SK-N-SH (cell line): ENCODE measurements around the gene RNF144B. TPM values are rescaled to one million over a fixed set of nuclear protein-coding genes. Genes with fewer than 3 reads are reported as not detected.

Experiments used
- CTCF ChIA-PET: fragments of 300-600, 350-600 bp; formaldehyde crosslinking; extraction: SDS; loops from one replicate; lab custom pipeline; 2021; lab: Yijun Ruan, JAX
- POLR2A ChIA-PET: fragments of 350-600 bp; sonication (Branson Sonifier 250); formaldehyde crosslinking; extraction: SDS; loops from one replicate; lab custom pipeline; 2020; ENCODE audit warnings: antibody characterized with exemption, inconsistent platforms; lab: Yijun Ruan, JAX
- DNase-seq: peaks from one replicate; pipeline ENCODE4 v3.0.0; 2012
- H2AFZ ChIP-seq: fragments of 200-600 bp; sonication (generic); 2 replicates; pipeline ENCODE4 v1.8.1; 2016; ENCODE audit warnings: antibody characterized with exemption, mild to moderate bottlenecking, low read depth
- H3F3A ChIP-seq: fragments of 200-600 bp; sonication (generic); replicated peaks from 2 replicates; pipeline ENCODE3; 2016; ENCODE audit warnings: antibody characterized with exemption, mild to moderate bottlenecking; ENCODE audit not compliant: insufficient read depth
- H3K27ac ChIP-seq, 2 experiments: fragments of 200-500 bp in 1 of 2; fragments of 200-600 bp in 1 of 2; sonication (Bioruptor generic) in 1 of 2; sonication (generic), shearing (Covaris generic) in 1 of 2; 2 replicates each; pipeline versions ENCODE4 v1.5.1 to v1.6.1; 2014 to 2016; ENCODE audit warnings: low read depth in 2 of 2, inconsistent platforms in 1 of 2, low read length in 1 of 2, mild to moderate bottlenecking in 1 of 2, mixed read lengths in 1 of 2
- H3K27me3 ChIP-seq: fragments of 200-600 bp; sonication (generic), shearing (Covaris generic); 2 replicates; pipeline ENCODE4 v1.6.1; 2016; ENCODE audit warnings: mixed run types; ENCODE audit not compliant: insufficient read depth
- H3K36me3 ChIP-seq, 2 experiments: fragments of 200-500 bp in 1 of 2; fragments of 200-600 bp in 1 of 2; sonication (Bioruptor generic) in 1 of 2; sonication (generic) in 1 of 2; replicated peaks in 1 of 2; 2 replicates each; pipeline versions ENCODE3 to v1.5.1; 2014 to 2016; ENCODE audit warnings: low read length in 1 of 2, mild to moderate bottlenecking in 1 of 2; ENCODE audit not compliant: insufficient read depth in 2 of 2, control insufficient read depth in 1 of 2
- H3K4me1 ChIP-seq, 2 experiments: fragments of 200-500 bp in 1 of 2; fragments of 200-600 bp in 1 of 2; sonication (Bioruptor generic) in 1 of 2; sonication (generic), shearing (Covaris generic) in 1 of 2; 2 replicates each; pipeline versions ENCODE4 v1.5.1 to v1.6.1; 2014 to 2016; ENCODE audit warnings: low read depth in 1 of 2, low read length in 1 of 2, mixed run types in 1 of 2; ENCODE audit not compliant: insufficient read depth in 2 of 2, control insufficient read depth in 1 of 2
- H3K4me2 ChIP-seq: fragments of 200-600 bp; sonication (generic), shearing (Covaris generic); 2 replicates; pipeline ENCODE4 v1.6.1; 2017; ENCODE audit warnings: mixed run types
- H3K4me3 ChIP-seq, 2 experiments: fragments of 200-500 bp in 1 of 2; fragments of 200-600 bp in 1 of 2; sonication (Bioruptor generic) in 1 of 2; sonication (generic), shearing (Covaris generic) in 1 of 2; 2 replicates each; pipeline versions ENCODE4 v1.5.1 to v1.8.1; 2014 to 2016; ENCODE audit warnings: low read depth in 2 of 2, inconsistent platforms in 1 of 2, low read length in 1 of 2, mild to moderate bottlenecking in 1 of 2, mixed read lengths in 1 of 2, moderate library complexity in 1 of 2
- H3K79me2 ChIP-seq: fragments of 200-600 bp; sonication (generic); 2 replicates; pipeline ENCODE4 v1.8.1; 2017; ENCODE audit warnings: mild to moderate bottlenecking; ENCODE audit not compliant: insufficient read depth
- H3K9ac ChIP-seq: fragments of 200-600 bp; sonication (generic); 2 replicates; pipeline ENCODE4 v1.6.1; 2017; ENCODE audit warnings: mixed run types
- H3K9me2 ChIP-seq: fragments of 200-600 bp; sonication (generic); 2 replicates; pipeline ENCODE4 v1.6.1; 2017; ENCODE audit warnings: mixed run types
- H3K9me3 ChIP-seq: fragments of 200-600 bp; sonication (generic); 2 replicates; pipeline ENCODE4 v1.6.1; 2017; ENCODE audit warnings: mixed run types, mild to moderate bottlenecking, moderate library complexity
- H4K20me1 ChIP-seq: fragments of 200-600 bp; sonication (generic); 2 replicates; pipeline ENCODE4 v1.6.1; 2017; ENCODE audit warnings: mild to moderate bottlenecking, mixed run types; ENCODE audit not compliant: insufficient read depth
- CHD2 ChIP-seq: fragments of 150-350 bp; IDR thresholded peaks from 2 replicates; pipeline ENCODE4 v1.6.1; 2018; ENCODE audit warnings: low read length; ENCODE audit not compliant: partially characterized antibody
- ELF1 ChIP-seq: IDR thresholded peaks from 2 replicates; pipeline ENCODE4 v1.4.0; 2012
- EP300 ChIP-seq, 2 experiments: IDR thresholded peaks; 2 replicates each; pipeline versions ENCODE4 v1.4.0 to v1.6.1; 2012; ENCODE audit warnings: borderline replicate concordance in 1 of 2, low read depth in 1 of 2, low read length in 1 of 2
- FOSL2 ChIP-seq: IDR thresholded peaks from 2 replicates; pipeline ENCODE4 v1.4.0; 2012; ENCODE audit warnings: low read depth, mild to moderate bottlenecking, moderate library complexity, borderline replicate concordance
- FOXJ3 ChIP-seq: sonication (generic); formaldehyde crosslinking; IDR thresholded peaks from 2 replicates; pipeline ENCODE4 v1.5.1; 2020; ENCODE audit warnings: mild to moderate bottlenecking, missing genetic modification reagents
- FOXM1 ChIP-seq: IDR thresholded peaks from 2 replicates; pipeline ENCODE4 v1.4.0; 2012; ENCODE audit warnings: low read depth, mild to moderate bottlenecking
- IRF3 ChIP-seq: fragments of 150-350 bp; IDR thresholded peaks from 2 replicates; pipeline ENCODE4 v1.6.1; 2016; ENCODE audit warnings: mild to moderate bottlenecking, low read depth, low read length
- JUND ChIP-seq: IDR thresholded peaks from 2 replicates; pipeline ENCODE4 v1.4.0; 2012
- MAX ChIP-seq: IDR thresholded peaks from 2 replicates; pipeline ENCODE4 v1.4.0; 2012; ENCODE audit warnings: low read depth
- MEF2A ChIP-seq: IDR thresholded peaks from 2 replicates; pipeline ENCODE4 v1.4.0; 2012; ENCODE audit warnings: low read depth, borderline replicate concordance
- MXI1 ChIP-seq: IDR thresholded peaks from 2 replicates; pipeline ENCODE4 v1.6.1; 2012; ENCODE audit warnings: mild to moderate bottlenecking, low read depth, low read length, improper control_type of control experiment
- NRF1 ChIP-seq: IDR thresholded peaks from 2 replicates; pipeline ENCODE4 v1.6.1; 2012; ENCODE audit warnings: low read depth, mild to moderate bottlenecking, low read length
- PBX3 ChIP-seq: IDR thresholded peaks from 2 replicates; pipeline ENCODE4; 2012
- RXRA ChIP-seq: IDR thresholded peaks from 2 replicates; pipeline ENCODE4 v1.4.0; 2012; ENCODE audit warnings: low read depth, mild to moderate bottlenecking, borderline replicate concordance
- SIN3A ChIP-seq: IDR thresholded peaks from 2 replicates; pipeline ENCODE4 v1.6.1; 2012; ENCODE audit warnings: low read depth, mild to moderate bottlenecking, low read length, moderate library complexity, borderline replicate concordance
- SMC3 ChIP-seq: IDR thresholded peaks from 2 replicates; pipeline ENCODE4 v1.6.1; 2012; ENCODE audit warnings: low read depth, low read length, improper control_type of control experiment
- TAF1 ChIP-seq: IDR thresholded peaks from 2 replicates; pipeline ENCODE4 v1.6.1; 2012; ENCODE audit warnings: low read depth, mild to moderate bottlenecking, low read length, moderate library complexity, borderline replicate concordance
- TEAD4 ChIP-seq: IDR thresholded peaks from 2 replicates; pipeline ENCODE4 v1.4.0; 2012; ENCODE audit warnings: mild to moderate bottlenecking, borderline replicate concordance; ENCODE audit not compliant: insufficient read depth
- USF2 ChIP-seq: fragments of 150-350 bp; IDR thresholded peaks from 2 replicates; pipeline ENCODE4 v1.6.1; 2017; ENCODE audit warnings: antibody characterized with exemption, low read length, low read depth, borderline replicate concordance
- YY1 ChIP-seq: IDR thresholded peaks from 2 replicates; pipeline ENCODE4 v1.4.0; 2012; ENCODE audit warnings: low read depth, mild to moderate bottlenecking
- ZBTB33 ChIP-seq: IDR thresholded peaks from 2 replicates; pipeline ENCODE4 v1.4.0; 2012; ENCODE audit warnings: low read depth, borderline replicate concordance
- WGBS: methylation state at CpG from one replicate; pipeline ENCODE4 v1.1.6; 2017; ENCODE audit warnings: low lambda C conversion rate; 5-methylcytosine and 5-hydroxymethylcytosine counted together
- polyA plus RNA-seq, 3 experiments: library from polyadenylated mRNA; depleted of rRNA; stranded (reverse); fragments of >200 nt; gene quantifications; 2 replicates each; pipeline ENCODE4 v1.2.3, GENCODE V29; 2012

RNF144B gene
- polyA plus RNA-seq, 1 of the 3 experiments (the other 2 are of a cell fraction): 1.2 TPM

- TF ChIP-seq PBX3 (no peak), SIN3A (no peak), MXI1 (no peak), TEAD4 (no peak), YY1 (no peak), TAF1 (no peak), FOXM1 (no peak), CHD2 (no peak), MAX (no peak), FOSL2 (no peak), IRF3 (no peak), MEF2A (no peak), SMC3 (no peak), USF2 (no peak)
- TF ChIP-seq, all 33 proteins: peak for 0
- Histone ChIP-seq H3K27me3 (no peaks in the 10 kb centered on the region), H3K4me2 (no peak overlapping the region), H3F3A (no peaks in the 10 kb centered on the region), H3K9me3 (no peaks in the 10 kb centered on the region), H3K79me2 (no peaks in the 10 kb centered on the region), H3K36me3 (no peaks in the 10 kb centered on the region), H4K20me1 (no peaks in the 10 kb centered on the region), H3K4me1 (no peaks in the 10 kb centered on the region), H3K9me2 (no peaks in the 10 kb centered on the region), H3K4me3 (no peak overlapping the region), H3K9ac (no peak overlapping the region), H3K27ac (no peak overlapping the region), H2AFZ (no peak overlapping the region)
- ChIA-PET POLR2A (no interaction called here), CTCF (no interaction called here)
- DNase-seq: no peak
These were observed 37.8 kb upstream of the RNF144B start for GRCh38 chr6:18349386-18349785.

GRCh38 chr6:18350271-18350670 lies 36.9 kb upstream of the RNF144B start:
- Histone ChIP-seq H4K20me1 (no peaks in the 10 kb centered on the region), H3K36me3 (no peaks in the 10 kb centered on the region), H3K9ac (no peak overlapping the region), H3K4me3 (no peak overlapping the region), H3K79me2 (no peaks in the 10 kb centered on the region), H2AFZ (no peak overlapping the region), H3K27me3 (no peaks in the 10 kb centered on the region), H3K4me1 (no peaks in the 10 kb centered on the region), H3K9me2 (no peaks in the 10 kb centered on the region), H3K9me3 (no peaks in the 10 kb centered on the region), H3K27ac (no peak overlapping the region)
- 80% methylated on average over 4 of the region's 4 CpGs for WGBS
- POLR2A ChIA-PET: no interaction called here
- DNase-seq: no peak
- CTCF ChIA-PET: no interaction called here
- TF ChIP-seq ZBTB33 (no peak), SMC3 (no peak), NRF1 (no peak), TAF1 (no peak), SIN3A (no peak), FOXJ3 (CRISPR knock-in tag) (no peak), ELF1 (no peak), FOSL2 (no peak), JUND (no peak), RXRA (no peak), EP300 (IDR thresholded peaks at IDR 0.05; ENCODE audit: borderline replicate concordance in 1 of 2, low read depth in 1 of 2, low read length in 1 of 2) (no peak)
- TF ChIP-seq, all 33 proteins: peak for 0
- Histone ChIP-seq H3K4me2 (no peak overlapping the region), H3F3A (no peaks in the 10 kb centered on the region)
